Renal cortex interstitium (tissue), 15 donors: ENCODE results near the gene PTP4A2. TPM values are rescaled to one million over a fixed set of nuclear protein-coding genes. Genes with fewer than 3 reads are reported as not detected.

ENCODE experiments used
- DNase-seq, 11 donors: peaks; one replicate each; pipeline ENCODE4 v3.0.0-alpha.2; 2013; ENCODE audit warnings: low read depth in 9 of 11, low spot score in 4 of 11; ENCODE audit errors: extremely low read depth in 1 of 11
- long read RNA-seq, 16 experiments: transcript quantifications; one replicate each; lab custom pipeline, GENCODE V29; 2026
- polyA plus RNA-seq, 3 donors: library from polyadenylated mRNA; unstranded; fragments of 120-200 nt; gene quantifications; one replicate each; pipeline ENCODE4 v1.2.1, GENCODE V29; 2013; ENCODE audit not compliant: insufficient read length in 3 of 3

The PTP4A2 gene
- polyA plus RNA-seq = 100 to 1,000 TPM; 211 to 256 (median 221) TPM
- long read RNA-seq, donor 1, transcript PTP4A2-221 (6 exons, 3,921 nt) = minor isoform, 21 of 62 reads
- long read RNA-seq, donor 1, transcript PTP4A2-218 (5 exons, 3,353 nt) = major isoform, 24 of 62 reads
- long read RNA-seq, donor 1, transcript PTP4A2-205 (2 exons, 651 nt) = minor isoform, 5 of 62 reads
- long read RNA-seq, donor 1, partial matches to known transcripts = 8 of 62 reads
- long read RNA-seq, donor 1, other reads (novel, unspliced or antisense) = 0 of 62 reads
- long read RNA-seq, donor 2, transcript PTP4A2-218 (5 exons, 3,353 nt) = major isoform, 19 of 64 reads
- long read RNA-seq, donor 2, transcript PTP4A2-221 (6 exons, 3,921 nt) = major isoform, 19 of 64 reads
- long read RNA-seq, donor 2, partial matches to known transcripts = 21 of 64 reads
- long read RNA-seq, donor 2, other reads (novel, unspliced or antisense) = 0 of 64 reads
- long read RNA-seq, donor 3, transcript PTP4A2-205 (2 exons, 651 nt) = minor isoform, 7 of 217 reads
- long read RNA-seq, donor 3, transcript PTP4A2-221 (6 exons, 3,921 nt) = minor isoform, 32 of 217 reads
- long read RNA-seq, donor 3, transcript PTP4A2-201 (4 exons, 1,032 nt) = minor isoform, 16 of 217 reads
- long read RNA-seq, donor 3, transcript PTP4A2-218 (5 exons, 3,353 nt) = major isoform, 83 of 217 reads
- long read RNA-seq, donor 3, partial matches to known transcripts = 69 of 217 reads
- long read RNA-seq, donor 3, other reads (novel, unspliced or antisense) = 5 of 217 reads
- long read RNA-seq, donor 4, transcript PTP4A2-201 (4 exons, 1,032 nt) = minor isoform, 9 of 160 reads
- long read RNA-seq, donor 4, transcript PTP4A2-218 (5 exons, 3,353 nt) = major isoform, 69 of 160 reads
- long read RNA-seq, donor 4, transcript PTP4A2-221 (6 exons, 3,921 nt) = minor isoform, 24 of 160 reads
- long read RNA-seq, donor 4, partial matches to known transcripts = 48 of 160 reads
- long read RNA-seq, donor 4, other reads (novel, unspliced or antisense) = 5 of 160 reads
- long read RNA-seq, donor 5 = 0 reads
- long read RNA-seq, donor 6, transcript PTP4A2-218 (5 exons, 3,353 nt) = major isoform, 74 of 127 reads
- long read RNA-seq, donor 6, transcript PTP4A2-221 (6 exons, 3,921 nt) = minor isoform, 24 of 127 reads
- long read RNA-seq, donor 6, partial matches to known transcripts = 19 of 127 reads
- long read RNA-seq, donor 6, other reads (novel, unspliced or antisense) = 0 of 127 reads
- long read RNA-seq, donor 7, transcript PTP4A2-218 (5 exons, 3,353 nt) = major isoform, 85 of 187 reads
- long read RNA-seq, donor 7, transcript PTP4A2-201 (4 exons, 1,032 nt) = minor isoform, 10 of 187 reads
- long read RNA-seq, donor 7, transcript PTP4A2-221 (6 exons, 3,921 nt) = minor isoform, 22 of 187 reads
- long read RNA-seq, donor 7, transcript PTP4A2-205 (2 exons, 651 nt) = minor isoform, 5 of 187 reads
- long read RNA-seq, donor 7, partial matches to known transcripts = 46 of 187 reads
- long read RNA-seq, donor 7, other reads (novel, unspliced or antisense) = 16 of 187 reads
- long read RNA-seq, donor 8, transcript PTP4A2-221 (6 exons, 3,921 nt) = minor isoform, 29 of 166 reads
- long read RNA-seq, donor 8, transcript PTP4A2-201 (4 exons, 1,032 nt) = minor isoform, 7 of 166 reads
- long read RNA-seq, donor 8, transcript PTP4A2-218 (5 exons, 3,353 nt) = major isoform, 59 of 166 reads
- long read RNA-seq, donor 8, transcript PTP4A2-206 (2 exons, 1,551 nt) = minor isoform, 7 of 166 reads
- long read RNA-seq, donor 8, partial matches to known transcripts = 59 of 166 reads
- long read RNA-seq, donor 8, other reads (novel, unspliced or antisense) = 0 of 166 reads
- long read RNA-seq, donor 9, transcript PTP4A2-221 (6 exons, 3,921 nt) = minor isoform, 27 of 138 reads
- long read RNA-seq, donor 9, transcript PTP4A2-218 (5 exons, 3,353 nt) = major isoform, 47 of 138 reads
- long read RNA-seq, donor 9, partial matches to known transcripts = 55 of 138 reads
- long read RNA-seq, donor 9, other reads (novel, unspliced or antisense) = 0 of 138 reads
- long read RNA-seq, donor 10, transcript PTP4A2-201 (4 exons, 1,032 nt) = minor isoform, 10 of 172 reads
- long read RNA-seq, donor 10, transcript PTP4A2-221 (6 exons, 3,921 nt) = minor isoform, 16 of 172 reads
- long read RNA-seq, donor 10, transcript PTP4A2-218 (5 exons, 3,353 nt) = major isoform, 68 of 172 reads
- long read RNA-seq, donor 10, partial matches to known transcripts = 68 of 172 reads
- long read RNA-seq, donor 10, other reads (novel, unspliced or antisense) = 6 of 172 reads
- long read RNA-seq, donor 11, transcript PTP4A2-201 (4 exons, 1,032 nt) = minor isoform, 6 of 151 reads
- long read RNA-seq, donor 11, transcript PTP4A2-221 (6 exons, 3,921 nt) = minor isoform, 20 of 151 reads
- long read RNA-seq, donor 11, transcript PTP4A2-218 (5 exons, 3,353 nt) = major isoform, 71 of 151 reads
- long read RNA-seq, donor 11, partial matches to known transcripts = 46 of 151 reads
- long read RNA-seq, donor 11, other reads (novel, unspliced or antisense) = 0 of 151 reads
- long read RNA-seq, donor 12, transcript PTP4A2-221 (6 exons, 3,921 nt) = minor isoform, 10 of 54 reads
- long read RNA-seq, donor 12, transcript PTP4A2-218 (5 exons, 3,353 nt) = major isoform, 30 of 54 reads
- long read RNA-seq, donor 12, partial matches to known transcripts = 0 of 54 reads
- long read RNA-seq, donor 12, other reads (novel, unspliced or antisense) = 6 of 54 reads
- long read RNA-seq, donor 13, transcript PTP4A2-221 (6 exons, 3,921 nt) = minor isoform, 47 of 171 reads
- long read RNA-seq, donor 13, transcript PTP4A2-201 (4 exons, 1,032 nt) = minor isoform, 5 of 171 reads
- long read RNA-seq, donor 13, transcript PTP4A2-218 (5 exons, 3,353 nt) = major isoform, 69 of 171 reads
- long read RNA-seq, donor 13, partial matches to known transcripts = 42 of 171 reads
- long read RNA-seq, donor 13, other reads (novel, unspliced or antisense) = 0 of 171 reads
- long read RNA-seq, donor 14, transcript PTP4A2-221 (6 exons, 3,921 nt) = minor isoform, 26 of 108 reads
- long read RNA-seq, donor 14, transcript PTP4A2-218 (5 exons, 3,353 nt) = major isoform, 70 of 108 reads
- long read RNA-seq, donor 14, partial matches to known transcripts = 5 of 108 reads
- long read RNA-seq, donor 14, other reads (novel, unspliced or antisense) = 0 of 108 reads
- long read RNA-seq, donor 15, transcript PTP4A2-221 (6 exons, 3,921 nt) = minor isoform, 8 of 75 reads
- long read RNA-seq, donor 15, transcript PTP4A2-218 (5 exons, 3,353 nt) = major isoform, 28 of 75 reads
- long read RNA-seq, donor 15, partial matches to known transcripts = 34 of 75 reads
- long read RNA-seq, donor 15, other reads (novel, unspliced or antisense) = 0 of 75 reads
- long read RNA-seq, donor 16, transcript PTP4A2-221 (6 exons, 3,921 nt) = minor isoform, 49 of 422 reads
- long read RNA-seq, donor 16, transcript PTP4A2-205 (2 exons, 651 nt) = minor isoform, 8 of 422 reads
- long read RNA-seq, donor 16, transcript PTP4A2-218 (5 exons, 3,353 nt) = major isoform, 185 of 422 reads
- long read RNA-seq, donor 16, transcript PTP4A2-201 (4 exons, 1,032 nt) = minor isoform, 20 of 422 reads
- long read RNA-seq, donor 16, partial matches to known transcripts = 80 of 422 reads
- long read RNA-seq, donor 16, other reads (novel, unspliced or antisense) = 70 of 422 reads

- DNase-seq = peak in 9 of 11 donors; percentile 71 to 89 (median 86)
These were observed at the start of gene PTP4A2 for GRCh38 chr1:31938184-31938975. TSS of gene PTP4A2 (minus strand) at chr1:31938368. CDS start at chr1:31919065, 19,303 bp downstream.

- DNase-seq = no peak
These were observed 49.0 kb upstream of the PTP4A2 start for GRCh38 chr1:31987135-31987619.

DNA sequence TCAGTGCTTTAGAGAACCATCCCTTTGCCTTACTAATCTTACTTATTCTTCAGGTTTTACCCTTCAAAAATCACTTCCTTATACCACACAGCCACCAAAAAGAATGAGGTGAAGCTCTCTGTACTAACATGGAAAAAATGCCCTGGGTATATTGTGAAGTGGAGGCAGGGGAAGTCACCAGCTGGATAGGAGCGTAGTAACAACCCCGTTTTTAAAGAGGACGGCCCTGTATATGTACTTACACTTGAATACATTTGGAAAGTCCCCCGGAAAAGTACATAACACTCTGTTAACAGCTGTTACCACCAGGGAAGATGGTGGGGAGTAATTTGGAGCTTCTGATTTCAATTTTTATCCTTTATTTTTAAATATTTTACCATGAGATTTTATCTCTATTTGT lies 47.3 kb upstream of the PTP4A2 start:
- DNase-seq = no peak

- DNase-seq = no peak
These were observed 46.5 kb upstream of the PTP4A2 start for GRCh38 chr1:31984419-31985347.

- peak in 3 of 11 donors; percentile 27 to 35 (median 33) for DNase-seq
These were observed 43.8 kb upstream of the PTP4A2 start for GRCh38 chr1:31981972-31982371.

DNA sequence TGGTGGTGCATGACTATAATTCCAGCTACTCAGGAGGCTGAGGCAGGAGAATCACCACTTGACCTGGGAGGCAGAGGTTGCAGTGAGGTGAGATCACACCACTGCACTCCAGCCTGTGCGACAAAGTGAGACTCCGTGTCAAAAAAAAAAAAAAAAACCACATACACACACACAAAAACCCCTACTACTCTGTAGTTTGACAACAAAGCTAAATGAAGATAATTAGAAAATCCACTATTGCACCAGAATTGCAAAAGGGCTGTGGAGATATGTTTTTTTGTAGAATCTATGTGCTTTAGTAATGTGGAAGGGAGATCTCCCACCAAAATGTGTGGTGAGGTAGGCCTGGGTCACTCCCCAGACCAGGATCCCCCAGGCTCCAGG lies 43.3 kb upstream of the PTP4A2 start:
- no peak for DNase-seq

GRCh38 chr1:31980835-31981455 lies 42.8 kb upstream of the PTP4A2 start:
- no peak for DNase-seq

DNA sequence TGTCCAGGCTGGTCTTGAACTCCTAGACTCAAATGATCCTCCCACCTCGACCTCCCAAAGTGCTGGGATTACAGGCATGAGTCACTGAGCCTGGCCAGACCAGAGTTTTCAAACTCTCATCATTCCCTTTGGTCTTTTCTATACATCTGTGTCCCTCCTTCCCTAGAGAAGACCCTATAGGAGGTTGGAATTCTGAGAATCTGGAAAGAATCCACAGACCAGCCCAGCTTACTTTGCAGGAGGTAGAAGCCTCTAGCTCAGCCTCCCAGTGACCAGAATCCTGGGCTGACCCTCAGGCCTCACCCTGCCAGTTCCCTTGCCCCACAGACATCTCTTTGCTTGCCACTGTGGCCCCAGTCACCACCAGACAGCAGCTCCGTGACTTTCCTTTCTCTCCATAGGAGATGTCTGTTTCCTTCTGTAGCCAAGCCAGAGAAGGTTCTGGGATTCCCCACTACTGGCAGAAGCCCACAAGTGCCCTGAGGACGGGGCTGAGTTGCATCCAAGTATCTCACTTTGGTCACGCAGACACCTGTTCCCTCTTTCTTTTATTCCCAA lies 40.8 kb upstream of the PTP4A2 start:
- DNase-seq = no peak

DNA sequence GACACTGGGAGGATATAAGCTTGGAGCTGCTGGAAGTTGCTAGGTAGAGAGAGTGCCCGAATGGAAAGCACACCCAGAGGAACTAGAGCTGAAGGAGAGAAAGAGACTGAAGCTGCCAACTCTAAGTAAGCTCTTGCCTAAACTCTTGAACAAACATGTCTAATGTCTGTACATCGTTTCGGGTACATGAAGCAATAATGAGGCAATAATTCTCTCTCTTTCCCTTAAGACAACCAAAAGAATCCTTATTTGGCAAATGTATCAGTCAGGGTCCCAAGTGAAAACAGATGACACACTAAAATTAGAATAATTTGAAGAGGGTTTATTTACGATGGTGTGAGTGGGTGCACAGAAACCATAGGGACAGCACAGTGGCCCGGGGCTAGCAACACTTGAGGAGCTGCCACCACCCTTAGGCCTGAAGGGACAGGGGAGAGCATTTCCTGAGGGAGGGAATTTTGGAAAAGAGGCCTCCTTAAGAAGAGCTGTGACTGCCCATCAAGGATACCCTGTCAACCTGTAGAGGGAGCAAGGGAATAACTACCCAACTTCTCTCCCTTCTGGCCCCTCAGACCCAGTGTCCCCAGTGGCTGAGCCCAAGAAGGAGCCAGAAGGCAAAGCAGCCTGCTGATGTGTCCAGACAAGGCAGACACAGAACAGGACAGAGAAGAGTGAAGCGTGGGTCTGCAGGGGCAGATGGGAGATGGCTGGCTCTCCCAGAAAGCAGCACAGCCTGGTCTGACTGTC lies 39.4 kb upstream of the PTP4A2 start:
- DNase-seq = no peak

GRCh38 chr1:31976401-31976800 lies 38.2 kb upstream of the PTP4A2 start:
- DNase-seq = no peak

- DNase-seq = no peak
These were observed 32.7 kb upstream of the PTP4A2 start for GRCh38 chr1:31970873-31971272.
